Measurements from ENCODE around the gene NR4A1. TPM values are rescaled to one million over a fixed set of nuclear protein-coding genes. Genes with fewer than 3 reads are reported as not detected.

The NR4A1 gene
- total RNA-seq, 2 donors from 2014 or later: 85.1 to 125 TPM

- H3K36me3 ChIP-seq: no peaks in the 10 kb centered on the region
- no peaks in the 10 kb centered on the region for H3K27me3 ChIP-seq (replicated peaks; ENCODE audit: insufficient read depth)
- TF ChIP-seq CTCF (IDR thresholded peaks at IDR 0.05) (no peak), POLR2AphosphoS5 (IDR thresholded peaks at IDR 0.05) (no peak), POLR2A (IDR thresholded peaks at IDR 0.05) (no peak)
- H3K9me3 ChIP-seq: no peaks in the 10 kb centered on the region
- H3K27ac ChIP-seq: no peak overlapping the region
- whole genome bisulfite sequencing: 65% methylated on average over 13 of the region's 13 CpGs
- intact Hi-C loops (cut with DNase I): no loop called here
- H3K4me3 ChIP-seq: no peak overlapping the region
- no peaks in the 10 kb centered on the region for H3K4me1 ChIP-seq (replicated peaks)
- no peak for DNase-seq (ENCODE audit: low spot score)
Observed at GRCh38 chr12:52019113-52019770, 32.0 kb upstream of the NR4A1 start.

- Histone ChIP-seq H3K36me3 (no peaks in the 10 kb centered on the region), H3K27ac (no peak overlapping the region), H3K27me3 (replicated peaks; ENCODE audit: insufficient read depth) (no peaks in the 10 kb centered on the region), H3K4me1 (replicated peaks) (no peaks in the 10 kb centered on the region), H3K9me3 (no peaks in the 10 kb centered on the region), H3K4me3 (no peak overlapping the region)
- no peak for DNase-seq (ENCODE audit: low spot score)
- WGBS: 45% methylated on average over 9 of the region's 9 CpGs
- TF ChIP-seq POLR2A (IDR thresholded peaks at IDR 0.05): no peak
- peak in 3 of 4 experiments; percentile 50 to 62 (median 61) for TF ChIP-seq CTCF (IDR thresholded peaks at IDR 0.05)
- TF ChIP-seq POLR2AphosphoS5 (IDR thresholded peaks at IDR 0.05): peak; percentile 14
- intact Hi-C loops (cut with DNase I): loop anchor here (2.0 kb wide), 1 partner anchor 16 kb away; no protein-coding TSS in a partner anchor
Observed at GRCh38 chr12:52020539-52021336, 30.5 kb upstream of the NR4A1 start.

GRCh38 chr12:52022841-52023181, 28.4 kb upstream of the NR4A1 start:
- TF ChIP-seq POLR2A (IDR thresholded peaks at IDR 0.05) (no peak), CTCF (IDR thresholded peaks at IDR 0.05) (no peak), POLR2AphosphoS5 (IDR thresholded peaks at IDR 0.05) (no peak)
- Histone ChIP-seq H3K27ac (peak overlapping the region; percentile 56 to 57), H3K4me3 (peak overlapping the region; percentile 42 to 44), H3K9me3 (no peaks in the 10 kb centered on the region), H3K4me1 (replicated peaks) (no peaks in the 10 kb centered on the region), H3K27me3 (replicated peaks; ENCODE audit: insufficient read depth) (no peaks in the 10 kb centered on the region), H3K36me3 (no peaks in the 10 kb centered on the region)
- intact Hi-C loops (cut with DNase I): no loop called here
- WGBS: 22% methylated on average over 14 of the region's 14 CpGs
- DNase-seq (ENCODE audit: low spot score): no peak

- peak overlapping the region; percentile 42 to 44 for H3K4me3 ChIP-seq
- peak overlapping the region; percentile 56 to 57 for H3K27ac ChIP-seq
- H3K4me1 ChIP-seq (replicated peaks): no peaks in the 10 kb centered on the region
- H3K9me3 ChIP-seq: no peaks in the 10 kb centered on the region
- peak; percentile 40 for TF ChIP-seq POLR2AphosphoS5 (IDR thresholded peaks at IDR 0.05)
- TF ChIP-seq CTCF (IDR thresholded peaks at IDR 0.05): peak; percentile 98 to 99 (median 99)
- TF ChIP-seq POLR2A (IDR thresholded peaks at IDR 0.05): peak; percentile 13
- H3K27me3 ChIP-seq (replicated peaks; ENCODE audit: insufficient read depth): no peaks in the 10 kb centered on the region
- WGBS: 1% methylated on average over 70 of the region's 70 CpGs
- intact Hi-C loops (cut with DNase I): no loop called here
- peak; percentile 83 for DNase-seq (ENCODE audit: low spot score)
- H3K36me3 ChIP-seq: no peaks in the 10 kb centered on the region
Observed at GRCh38 chr12:52023182-52023975, 27.9 kb upstream of the NR4A1 start.

Measured in prostate gland (tissue), 2 donors.